Stimulated activated CD4-positive, alpha-beta T cell treated with anti-CD3 and anti-CD28 coated beads, Interleukin-15, amount 100 ng/mL, for 1 hour (primary cell): ENCODE measurements around the gene ATP2A3.

Experiments
- DNase-seq, 2 donors: peaks; one replicate each; pipeline ENCODE4 v3.0.0-alpha.2; 2020; ENCODE audit warnings: low read depth in 1 of 2, low spot score in 1 of 2

The ATP2A3 gene

DNA sequence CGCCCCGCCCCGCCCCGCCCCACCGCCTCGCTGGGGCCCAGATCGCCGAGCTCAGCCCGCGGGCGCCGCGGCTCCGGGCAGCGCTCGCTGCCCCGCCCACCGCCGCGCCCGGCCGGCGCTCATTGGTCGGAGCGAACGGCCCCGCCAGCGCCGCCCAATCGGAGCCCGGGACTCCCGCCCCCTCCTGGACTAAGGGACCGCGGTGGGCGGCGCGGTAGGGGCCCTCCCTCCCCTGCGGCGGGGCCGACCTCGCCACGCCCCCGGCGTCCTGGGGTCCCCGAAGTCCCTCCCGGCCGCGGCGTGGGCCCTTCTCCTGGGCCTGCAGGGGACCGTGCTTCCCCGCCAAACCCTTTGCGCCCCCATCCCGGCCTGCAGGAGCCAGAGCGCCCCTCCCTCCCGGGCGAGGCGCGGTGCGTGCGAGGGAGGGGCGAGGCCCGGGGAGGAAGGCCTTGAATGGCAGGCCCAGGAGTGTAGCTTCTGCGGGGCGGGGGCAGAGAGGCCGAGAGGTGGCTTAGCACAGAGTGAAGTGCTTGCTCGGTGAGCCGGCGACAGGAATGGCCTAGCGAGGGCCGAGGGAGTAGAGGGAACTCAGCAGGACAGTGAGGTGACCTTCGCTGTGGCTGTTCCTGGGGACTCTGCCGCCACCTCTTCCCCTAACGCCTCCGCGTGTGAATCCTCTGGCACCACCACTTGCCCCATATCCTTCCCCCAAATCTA, 71.1 kb downstream of the ATP2A3 start, which contains the start of gene CAMKK1:
CAMKK1 (minus strand) TSS at position 51 of the 717 bp plus-strand sequence. CDS start 7,366 bp downstream, outside the sequence.
- DNase-seq = peak; percentile 78 to 84

DNA sequence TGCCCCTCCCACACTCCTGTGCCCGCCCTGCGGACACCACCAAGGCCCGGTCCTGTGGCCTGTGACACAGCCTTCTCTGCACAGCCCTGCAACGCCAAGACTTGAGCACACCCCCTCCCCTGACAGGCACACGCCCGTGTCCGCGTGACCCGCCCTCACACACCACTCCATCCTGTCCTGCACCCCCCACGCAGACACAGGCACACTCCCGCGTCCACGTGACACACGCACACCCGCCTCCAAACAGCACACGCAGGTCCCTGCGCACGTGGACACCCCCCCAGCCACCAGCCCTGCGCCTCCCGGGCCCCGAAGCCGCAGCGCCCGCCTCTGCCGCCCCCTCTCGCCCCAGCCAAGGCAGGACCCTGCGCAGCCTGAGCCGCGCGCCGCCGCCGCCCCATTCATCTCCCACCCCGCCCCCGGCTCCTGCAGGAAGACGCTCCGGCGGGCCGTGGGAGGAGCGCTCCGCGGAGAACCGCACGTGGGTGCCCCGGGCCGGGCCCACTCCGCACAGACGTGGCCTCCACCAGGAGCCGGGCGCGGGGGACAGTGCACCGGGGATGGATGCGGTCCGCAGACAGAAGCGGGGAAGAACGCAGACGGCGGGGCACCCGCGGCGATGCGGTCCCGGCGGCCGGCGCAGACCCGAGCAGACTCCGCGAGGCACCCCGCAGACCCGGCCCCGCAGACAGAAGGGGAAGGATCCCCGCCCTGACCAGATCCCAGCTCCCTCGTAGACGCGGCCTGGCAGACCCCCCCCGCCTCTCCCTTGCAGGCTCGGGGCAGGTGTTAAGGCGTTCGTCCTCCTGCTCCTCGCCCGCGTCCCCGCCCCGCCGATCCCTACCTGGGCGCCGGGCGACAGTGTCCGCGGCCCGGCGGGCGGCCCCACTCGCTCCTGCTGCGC, 71.9 kb downstream of the ATP2A3 start:
- peak; percentile 41 to 50 for DNase-seq

DNA sequence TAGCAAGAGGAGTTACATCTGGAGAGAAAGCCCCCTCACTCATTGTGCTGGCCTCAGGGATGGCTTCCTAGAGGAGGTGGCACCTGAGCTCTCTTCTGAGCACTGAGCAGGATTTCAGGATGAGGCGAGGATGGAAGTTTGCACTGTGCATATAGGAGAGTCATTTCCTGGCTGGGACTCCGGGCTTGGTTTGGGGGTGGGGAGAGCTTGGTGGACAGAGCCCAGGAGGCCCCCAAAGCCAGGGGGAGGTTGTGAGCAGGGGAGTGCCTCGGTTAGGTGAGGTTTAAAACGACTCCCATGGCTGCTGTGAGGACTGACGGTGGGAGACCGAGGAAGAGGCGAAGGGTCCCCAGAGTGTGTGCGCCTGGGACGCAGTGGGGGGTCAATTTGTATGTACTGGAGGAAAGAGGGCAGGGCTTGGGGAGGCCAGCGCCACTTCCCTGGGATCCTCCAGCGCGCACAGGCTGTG, 72.6 kb downstream of the ATP2A3 start:
- DNase-seq = no peak

DNA sequence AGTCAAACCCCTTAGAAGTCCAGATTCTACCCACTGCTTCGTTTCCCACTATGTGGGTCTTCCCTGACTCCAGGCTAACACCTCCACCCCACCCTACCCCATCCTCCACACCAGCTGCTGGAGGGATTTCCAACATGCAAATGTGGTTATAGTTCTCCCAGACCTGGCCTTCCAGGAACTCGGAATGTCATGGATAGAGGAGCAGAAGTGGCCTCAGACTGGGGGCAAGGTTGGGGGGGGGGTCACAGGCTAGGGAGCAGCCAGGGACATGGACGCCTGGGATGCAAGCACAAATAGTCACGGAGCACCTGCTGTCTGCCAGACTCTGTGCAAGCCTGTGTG, 73.4 kb downstream of the ATP2A3 start:
- no peak for DNase-seq

DNA sequence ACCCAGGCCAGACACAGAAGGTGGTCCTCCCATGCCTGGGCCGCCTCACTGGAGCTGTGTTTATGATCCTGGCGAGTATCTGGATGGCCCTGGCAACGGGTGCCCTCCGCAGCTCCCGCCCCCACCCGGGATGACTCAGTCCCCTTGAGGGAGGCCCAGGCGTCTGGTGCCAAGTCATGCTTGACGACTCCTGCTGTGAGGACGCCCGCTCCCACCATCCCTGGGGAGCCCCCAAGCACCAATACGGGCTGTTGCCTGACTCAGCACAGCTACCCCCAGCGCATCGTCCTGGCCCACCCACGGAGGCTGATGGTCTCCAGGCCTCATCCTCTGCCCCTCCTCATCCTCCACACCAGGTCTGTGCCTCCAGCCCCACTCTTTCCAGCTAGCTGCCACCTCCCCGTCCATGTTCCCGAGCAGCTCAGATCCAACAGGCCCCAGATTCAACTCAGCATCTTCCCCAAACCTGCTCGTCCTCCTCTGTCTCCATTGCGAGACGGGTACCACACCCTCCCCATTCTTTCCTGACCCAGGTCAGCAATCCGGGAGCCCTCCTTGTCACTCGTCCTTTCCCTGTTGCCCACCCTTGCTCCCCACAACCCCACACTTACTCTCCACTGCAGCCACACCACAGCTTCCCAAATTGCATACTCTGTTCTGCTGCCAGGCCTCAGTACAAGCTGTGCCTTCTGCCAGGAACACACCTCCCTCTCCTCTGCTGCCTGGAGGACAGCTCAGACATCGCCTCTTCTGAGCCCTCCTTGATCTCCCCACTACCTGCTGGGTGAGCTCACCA, 74.0 kb downstream of the ATP2A3 start:
- peak in 1 of 2 donors; percentile 26 for DNase-seq

DNA sequence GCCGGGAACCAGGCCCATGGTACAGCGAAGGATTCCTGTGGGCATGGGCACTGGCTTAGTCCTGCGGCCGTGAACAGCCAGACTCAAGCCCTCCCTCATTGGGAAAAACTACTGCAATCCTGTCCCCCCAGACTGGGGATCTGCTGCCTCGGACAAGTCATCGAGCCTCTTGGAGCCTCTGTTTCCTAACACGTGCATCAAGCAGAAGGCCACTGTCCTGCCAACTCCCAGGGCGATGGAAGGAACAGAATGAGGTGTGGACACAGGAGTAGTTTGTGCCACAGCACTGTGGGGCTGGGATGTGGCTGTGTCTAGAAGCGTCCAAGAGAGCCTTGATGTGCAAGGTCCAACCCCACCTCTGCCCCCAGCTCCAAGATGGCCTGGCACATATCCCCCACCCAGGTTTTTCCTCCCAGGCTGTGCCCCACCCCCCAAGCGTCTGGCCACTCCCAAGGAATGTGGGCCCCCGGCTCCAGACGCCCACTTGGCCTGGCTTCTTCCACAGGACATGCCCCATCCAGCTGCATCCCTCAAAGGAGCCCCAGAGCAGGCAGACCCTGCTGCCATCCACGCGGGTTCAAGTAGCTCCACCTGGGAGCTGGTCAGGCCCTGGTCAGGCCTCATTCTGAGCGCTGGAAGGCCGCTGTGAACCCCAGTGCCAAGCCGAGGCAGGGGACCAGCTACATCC, 74.8 kb downstream of the ATP2A3 start:
- DNase-seq = no peak

DNA sequence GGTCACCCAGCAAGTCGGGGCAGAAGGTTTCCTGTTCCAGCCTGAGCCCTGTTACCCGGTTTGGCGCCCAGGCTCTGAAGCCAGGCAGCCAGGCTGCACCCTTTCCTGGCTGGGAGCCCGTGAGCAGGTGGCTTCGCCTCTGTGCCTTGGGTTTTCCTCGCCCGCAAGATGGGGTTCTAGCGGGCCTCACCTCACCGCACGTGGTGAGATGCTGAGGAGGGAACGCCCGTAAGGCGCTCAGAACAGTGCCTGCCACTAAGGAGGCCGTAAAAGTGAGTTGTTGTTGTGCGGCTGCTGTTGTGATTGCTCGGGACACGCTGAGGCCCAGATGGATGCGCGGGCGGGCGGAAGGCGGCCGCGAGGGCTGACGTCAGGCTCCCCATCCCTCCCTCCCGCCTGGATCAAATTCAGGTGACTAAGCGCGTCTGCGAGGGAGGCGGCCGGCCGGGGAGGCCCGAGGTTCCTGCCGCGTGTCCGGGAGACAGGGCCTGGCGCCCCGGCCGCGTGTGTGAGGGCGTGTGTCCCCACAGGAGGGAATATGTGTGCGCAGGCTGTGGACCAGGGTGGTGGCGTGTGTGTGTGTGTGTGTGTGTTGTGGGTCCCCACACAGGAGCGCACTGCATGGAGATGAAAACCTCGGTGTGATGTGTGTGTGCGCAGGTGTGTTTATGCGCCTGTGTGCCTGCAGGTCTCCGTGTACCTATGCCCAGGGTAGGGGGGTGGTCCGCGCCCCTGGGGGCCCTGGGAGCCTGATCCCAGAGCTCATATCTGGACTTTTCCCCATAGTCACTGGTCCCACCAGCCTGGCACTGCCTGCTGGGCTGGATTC, 75.7 kb downstream of the ATP2A3 start:
- no peak for DNase-seq

DNA sequence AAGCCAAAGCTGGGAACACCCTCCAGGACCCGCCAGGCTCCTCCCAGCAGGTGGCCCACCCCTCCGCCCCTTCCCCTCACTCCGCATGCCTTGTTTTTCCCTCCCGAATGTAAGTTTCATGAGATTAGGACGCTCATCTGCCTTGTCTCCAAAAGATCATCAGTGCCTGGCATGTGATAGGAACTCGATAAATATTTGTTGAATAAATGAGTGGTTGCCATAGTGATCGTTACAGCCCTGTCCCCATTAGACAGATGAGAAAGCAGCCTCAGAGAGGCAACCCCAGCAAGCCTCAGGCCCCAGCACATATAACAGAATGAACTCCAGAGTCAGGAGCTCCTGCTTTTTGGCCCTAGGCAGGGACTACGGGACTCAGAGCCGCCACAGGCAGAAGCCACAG, 76.4 kb downstream of the ATP2A3 start:
- no peak for DNase-seq

DNA sequence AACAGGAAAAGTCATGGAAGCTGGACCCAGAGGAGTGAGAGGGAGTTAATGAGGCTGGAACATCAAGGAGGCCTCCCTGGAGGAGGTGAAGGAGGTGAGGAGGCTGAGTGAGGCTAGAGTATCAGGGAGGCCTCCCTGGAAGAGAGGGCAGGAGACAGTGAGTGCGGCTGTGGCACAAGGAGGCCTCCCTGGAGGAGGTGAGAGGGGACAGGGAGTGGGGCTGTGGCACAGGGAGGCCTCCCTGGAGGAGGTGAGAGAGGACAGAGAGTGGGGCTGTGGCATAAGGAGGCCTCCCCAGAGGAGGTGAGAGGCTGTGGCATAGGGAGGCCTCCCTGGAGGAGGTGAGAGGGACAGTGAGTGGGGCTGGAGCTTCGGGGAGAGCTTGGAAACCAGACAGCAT, 76.8 kb downstream of the ATP2A3 start:
- no peak for DNase-seq

DNA sequence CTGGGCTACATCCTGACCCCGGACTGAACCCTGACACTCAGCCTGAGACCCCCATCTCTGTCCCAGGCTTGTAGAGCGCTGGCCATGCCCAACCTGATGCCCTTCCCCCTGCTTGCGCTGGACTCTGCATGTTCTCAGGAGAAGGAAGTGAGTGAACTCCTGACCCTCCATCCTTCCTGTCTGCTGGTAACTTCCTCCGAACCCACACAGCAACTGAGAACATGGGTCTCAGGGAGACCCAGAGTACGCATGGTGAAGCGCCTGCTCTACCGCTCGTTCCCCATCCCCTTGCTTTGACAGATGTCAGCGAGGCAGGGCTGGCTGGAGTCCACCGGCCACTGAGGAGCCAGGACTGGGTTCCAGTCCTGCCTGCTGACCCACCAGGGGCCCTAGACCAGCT, 77.5 kb downstream of the ATP2A3 start:
- no peak for DNase-seq

DNA sequence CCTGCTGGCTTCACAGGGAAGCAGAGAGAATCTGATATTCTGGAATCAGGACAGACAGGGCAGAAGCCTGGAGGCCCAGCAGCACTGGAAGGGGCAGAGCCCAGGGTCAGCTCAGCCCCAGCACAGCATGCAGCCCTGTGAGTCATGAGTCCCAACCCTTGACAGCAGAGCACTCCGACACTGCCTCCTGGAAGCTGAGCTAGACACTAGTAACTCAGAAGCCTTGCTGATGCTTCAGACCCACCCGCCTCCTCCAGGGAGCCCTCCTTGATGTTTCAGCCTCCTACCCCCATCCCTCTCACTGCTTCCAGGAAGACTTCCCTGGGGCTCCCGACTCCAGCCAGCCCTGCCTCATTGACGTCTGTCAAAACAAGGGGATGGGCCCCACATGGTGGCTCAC, 78.3 kb downstream of the ATP2A3 start:
- no peak for DNase-seq

DNA sequence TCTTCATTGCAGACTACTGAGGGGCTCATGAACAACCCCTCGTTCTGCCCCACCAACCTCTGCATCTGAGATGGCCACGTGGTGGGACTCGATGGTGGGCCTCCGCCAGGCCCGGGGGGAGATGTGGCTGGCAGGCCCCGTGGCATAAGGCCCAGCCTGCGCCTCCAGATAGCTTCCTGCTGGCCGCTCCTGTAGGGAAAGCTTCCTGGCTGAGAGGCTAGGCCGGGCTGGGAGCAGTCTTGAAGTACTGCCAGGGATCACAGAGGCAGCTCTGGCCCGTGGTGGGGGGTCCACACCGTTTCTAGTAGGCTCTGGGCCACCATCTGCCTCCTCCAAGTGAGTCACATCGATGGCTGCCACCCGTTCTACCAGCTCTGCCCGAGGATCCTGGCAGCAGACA, 79.0 kb downstream of the ATP2A3 start:
- DNase-seq = no peak

DNA sequence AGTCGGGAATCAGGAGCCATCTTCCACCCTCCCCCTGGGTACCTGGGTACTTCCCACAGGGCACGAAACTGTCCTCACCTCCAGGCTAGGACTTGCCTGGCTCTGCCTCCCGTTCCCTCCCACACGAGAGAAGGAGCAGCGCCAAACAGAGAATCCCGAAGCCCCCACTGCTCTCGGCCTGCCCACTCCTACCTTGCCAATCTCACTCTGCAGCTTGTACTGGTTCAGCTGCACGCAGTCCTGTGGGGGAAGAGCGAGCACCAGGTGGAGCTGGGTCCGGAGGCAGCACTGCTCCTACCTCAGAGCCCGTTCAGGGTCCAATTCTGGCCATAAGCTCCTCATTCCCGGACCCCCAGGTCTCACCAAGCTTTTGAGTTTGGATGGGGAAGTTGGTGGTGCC, 80.0 kb downstream of the ATP2A3 start:
- no peak for DNase-seq

DNA sequence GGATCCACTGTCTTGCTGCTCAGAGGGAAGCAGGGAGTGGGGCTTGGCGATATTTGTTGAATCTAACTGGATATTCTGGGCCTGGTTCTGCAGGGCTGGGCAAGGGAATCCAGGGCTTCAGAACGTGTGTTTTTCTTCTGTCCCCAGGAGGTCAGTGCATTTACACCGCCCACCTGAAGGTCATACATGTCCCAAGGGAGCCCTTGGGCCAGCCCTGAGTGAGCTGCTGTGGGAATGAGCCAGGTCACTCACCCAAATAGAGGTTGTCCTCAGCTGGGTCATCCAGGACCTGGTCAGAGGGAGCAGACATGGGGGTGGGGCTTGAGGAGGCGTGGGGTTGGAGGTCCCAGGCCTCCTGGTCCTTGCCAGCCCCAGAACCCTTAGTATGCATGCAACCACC, 82.0 kb downstream of the ATP2A3 start:
- no peak for DNase-seq

DNA sequence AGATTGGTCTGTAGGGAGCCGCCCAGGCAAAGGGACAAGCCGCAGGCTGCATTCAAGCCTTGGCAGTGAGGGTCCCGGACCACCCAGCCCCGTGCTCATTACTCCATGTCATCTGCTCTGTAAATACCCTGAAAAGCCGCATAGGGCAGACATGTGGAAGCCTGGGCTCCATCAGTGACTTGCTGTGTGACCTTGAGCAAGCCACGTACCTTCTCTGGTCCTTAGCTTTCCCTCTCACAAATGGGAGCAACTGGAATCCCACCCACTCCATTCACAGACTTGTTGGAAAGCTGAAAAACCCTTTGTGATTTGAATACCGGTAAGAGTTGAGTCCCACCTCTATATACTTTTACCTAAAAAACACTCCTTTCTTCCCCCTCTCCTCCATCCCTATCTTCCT, 83.3 kb downstream of the ATP2A3 start:
- DNase-seq = no peak

DNA sequence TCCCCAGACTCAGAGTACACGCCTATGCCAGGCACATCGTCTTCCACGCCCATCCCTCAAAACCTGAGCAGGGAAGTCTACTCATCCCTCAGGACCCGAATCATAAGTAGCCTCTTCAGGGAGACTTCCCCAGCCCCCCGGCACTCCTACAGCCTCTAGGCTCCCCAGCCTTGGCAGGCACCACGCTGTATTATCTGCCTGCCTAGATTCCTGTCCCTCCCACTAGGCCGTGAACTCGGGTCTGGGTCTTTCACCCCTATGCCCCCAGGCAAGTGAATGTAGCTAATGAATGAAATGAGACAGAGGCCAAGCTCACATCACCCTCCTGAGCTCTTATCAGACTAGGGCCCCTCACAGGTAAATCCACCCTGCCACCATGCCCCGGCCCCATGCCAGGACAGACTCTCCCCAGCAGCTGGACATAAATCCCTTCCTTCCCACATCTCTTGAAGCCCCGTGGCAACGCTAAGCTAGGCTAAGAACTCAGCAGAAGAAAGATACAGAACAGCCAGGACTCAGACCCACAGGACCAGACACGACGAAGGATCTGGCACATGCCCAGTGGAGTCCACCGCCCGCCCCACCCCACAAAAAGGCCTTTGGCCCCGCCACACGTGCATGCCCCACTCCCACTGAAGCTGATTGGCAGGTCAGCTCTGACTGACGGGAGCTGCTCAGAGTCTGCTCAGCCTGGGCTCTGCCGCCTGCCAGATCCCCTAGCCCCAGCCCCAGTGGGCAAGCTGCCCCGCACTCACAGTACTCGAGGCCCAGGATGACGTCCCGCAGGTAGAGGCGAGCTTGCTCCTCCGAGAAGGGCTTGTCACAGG, 84.4 kb downstream of the ATP2A3 start:
- no peak for DNase-seq

DNA sequence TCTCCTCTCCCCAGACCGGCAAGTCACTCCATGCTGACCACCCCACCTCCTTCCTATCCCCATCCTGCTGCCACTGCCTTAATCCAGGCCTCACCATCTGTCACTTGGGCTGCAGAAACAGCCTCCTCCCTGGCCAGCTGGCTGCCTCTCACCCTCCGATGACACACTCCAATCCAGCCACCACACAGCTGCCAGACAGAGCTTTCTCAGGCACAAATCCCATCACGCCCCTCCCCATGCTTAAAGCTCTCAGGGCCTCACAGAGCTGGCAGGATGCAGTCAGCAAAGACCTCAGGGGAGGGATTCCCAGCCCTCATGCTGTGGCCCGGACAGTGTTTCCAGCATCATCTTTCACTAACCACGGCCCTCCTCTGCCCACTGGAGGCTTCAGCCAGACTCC, 85.1 kb downstream of the ATP2A3 start:
- DNase-seq = no peak

DNA sequence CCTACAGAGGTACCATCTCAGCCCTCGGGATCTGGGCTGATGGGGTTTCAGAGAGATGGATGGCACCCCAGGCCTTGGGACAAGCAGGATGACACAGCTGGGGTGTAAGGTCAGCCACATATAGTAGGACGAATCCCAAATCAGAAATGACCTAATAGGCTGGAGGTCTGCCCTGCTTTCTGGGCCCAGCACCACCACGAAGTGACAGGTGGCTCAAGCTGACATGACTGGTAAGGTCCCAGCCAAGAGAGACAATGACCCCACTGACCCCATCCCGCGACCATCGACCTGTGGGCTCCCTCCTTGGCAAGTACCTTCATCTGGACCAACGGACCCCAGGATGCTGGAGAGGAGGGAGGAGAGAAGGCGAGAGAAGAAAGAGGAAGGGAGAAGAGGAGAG, 87.0 kb downstream of the ATP2A3 start:
- DNase-seq = no peak

DNA sequence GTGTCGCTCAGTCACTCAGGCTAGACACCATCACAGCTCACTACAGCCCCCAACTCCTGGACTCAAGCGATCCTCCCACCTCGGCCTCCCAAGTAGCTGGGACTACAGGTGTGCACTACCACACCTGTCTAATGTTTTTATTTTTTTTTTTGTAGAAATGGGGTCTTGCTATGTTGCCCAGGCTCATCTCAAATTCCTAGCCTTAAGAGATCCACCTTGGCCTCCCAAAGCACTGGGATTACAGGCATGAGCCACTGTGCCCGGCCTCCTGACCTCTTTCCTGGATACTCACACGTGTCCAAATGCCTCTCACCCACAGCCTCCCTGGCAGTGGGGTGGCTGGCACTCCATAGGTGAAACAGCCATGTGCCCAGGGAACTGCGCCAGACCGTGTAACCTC, 88.9 kb downstream of the ATP2A3 start:
- no peak for DNase-seq
